IPS-NIHi11 (cell line): ENCODE data around the gene MED25.

ENCODE experiments used
- DNase-seq: peaks from one replicate; pipeline ENCODE4 v3.0.0; 2012; ENCODE audit warnings: mixed read lengths, low spot score

MED25 gene

DNA sequence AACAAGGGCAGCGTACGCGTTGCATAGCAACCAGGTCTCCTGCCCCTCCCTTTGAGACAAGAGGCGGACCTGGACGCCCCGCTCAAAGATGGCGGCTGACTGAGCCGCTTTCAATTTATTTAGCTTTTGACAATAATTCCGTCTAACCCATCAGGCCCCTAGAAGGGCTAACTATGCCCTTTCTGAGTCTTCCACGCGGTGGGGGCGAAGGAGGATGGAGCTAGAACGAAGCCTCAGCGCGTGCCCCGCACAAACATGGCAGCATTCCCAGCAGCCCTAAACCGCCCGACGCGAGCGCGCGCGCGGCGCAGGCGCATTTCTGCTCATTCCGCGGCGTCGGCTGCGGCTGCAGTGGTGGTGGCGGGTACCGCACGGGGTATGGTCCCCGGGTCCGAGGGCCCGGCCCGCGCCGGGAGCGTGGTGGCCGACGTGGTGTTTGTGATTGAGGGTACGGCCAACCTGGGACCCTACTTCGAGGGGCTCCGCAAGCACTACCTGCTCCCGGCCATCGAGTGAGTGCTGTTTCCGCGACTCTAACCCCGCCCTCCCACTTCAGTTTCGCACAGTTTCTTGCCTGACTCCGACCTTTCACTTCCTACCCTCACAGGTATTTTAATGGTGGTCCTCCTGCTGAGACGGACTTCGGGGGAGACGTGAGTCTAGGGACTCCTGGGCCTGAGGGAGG, at the start of gene MED25:
Gene MED25, plus strand, starts transcription at position 326 of the 685 bp plus-strand sequence. Its CDS starts 53 bp downstream, at position 379.
- DNase-seq = peak; percentile 96

DNA sequence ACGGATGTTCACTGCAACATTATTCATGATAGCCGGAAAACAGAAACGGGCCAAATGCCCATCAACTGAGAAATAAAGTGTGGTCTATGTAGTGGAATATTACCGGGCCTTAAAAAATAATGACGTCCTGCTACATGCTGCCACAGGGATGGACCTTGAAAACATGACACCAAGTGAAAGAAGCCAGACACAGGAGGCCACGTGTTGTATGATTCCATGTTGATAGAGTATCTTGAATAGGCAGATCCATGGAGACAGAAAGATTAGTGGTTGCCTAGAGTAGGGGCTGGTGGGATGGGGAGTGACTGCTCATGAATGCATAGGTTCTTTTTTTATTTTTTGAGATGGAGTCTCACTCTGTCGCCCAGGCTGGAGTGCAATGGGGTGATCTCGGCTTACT, 47.6 kb upstream of the MED25 start:
- no peak for DNase-seq

DNA sequence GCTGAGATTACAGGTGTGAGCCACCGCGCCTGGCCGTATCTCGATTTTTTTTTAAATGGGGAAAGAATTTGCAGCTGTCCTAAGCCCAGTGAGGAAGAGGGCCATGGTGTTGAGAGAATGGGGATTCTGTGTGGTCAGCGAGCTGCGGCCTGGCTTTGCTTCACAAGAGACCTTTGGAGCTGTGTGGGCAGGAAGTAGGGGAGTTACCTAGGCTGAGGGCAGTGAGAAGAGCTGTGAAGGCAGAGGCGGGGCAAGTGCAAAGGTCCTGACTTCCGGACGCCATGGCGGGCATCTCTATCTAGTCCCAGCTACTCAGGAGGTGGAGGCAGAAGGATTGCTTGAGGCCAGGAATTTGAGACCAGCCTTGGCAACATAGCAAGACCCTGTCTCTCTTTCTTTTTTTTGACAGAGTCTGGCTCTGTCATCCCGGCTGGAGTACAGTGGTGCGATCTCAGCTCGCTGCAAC, 46.4 kb upstream of the MED25 start:
- DNase-seq = no peak

DNA sequence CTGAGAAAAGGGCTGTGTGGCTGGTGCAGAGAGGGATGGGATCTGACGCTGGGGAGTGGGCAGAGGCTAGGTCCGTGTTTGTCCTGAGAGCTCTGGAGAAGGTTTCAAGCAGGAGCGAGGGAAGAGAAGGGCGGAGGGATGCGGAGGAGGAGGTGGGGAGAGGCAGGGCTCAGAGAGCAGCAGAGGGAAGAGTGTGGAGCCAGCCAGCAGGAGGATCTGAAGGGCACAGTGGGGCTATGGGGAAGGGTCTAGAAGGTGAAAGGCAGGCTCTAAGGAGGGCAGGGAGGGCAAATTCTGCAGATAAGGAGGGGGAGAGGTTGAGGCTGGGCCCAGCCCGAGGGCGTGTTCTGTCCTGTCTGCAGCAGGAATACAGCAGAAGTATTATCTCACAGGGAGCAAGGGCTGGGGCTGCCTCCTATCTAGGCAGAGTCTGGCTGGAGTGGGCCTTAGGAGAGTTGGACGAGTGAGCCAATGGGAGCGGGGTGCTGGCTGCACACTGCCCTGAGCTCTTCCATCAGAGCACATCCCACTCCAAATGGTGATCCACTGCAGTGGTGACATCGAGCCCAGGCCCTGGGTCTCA, 45.1 kb upstream of the MED25 start:
- DNase-seq = no peak

DNA sequence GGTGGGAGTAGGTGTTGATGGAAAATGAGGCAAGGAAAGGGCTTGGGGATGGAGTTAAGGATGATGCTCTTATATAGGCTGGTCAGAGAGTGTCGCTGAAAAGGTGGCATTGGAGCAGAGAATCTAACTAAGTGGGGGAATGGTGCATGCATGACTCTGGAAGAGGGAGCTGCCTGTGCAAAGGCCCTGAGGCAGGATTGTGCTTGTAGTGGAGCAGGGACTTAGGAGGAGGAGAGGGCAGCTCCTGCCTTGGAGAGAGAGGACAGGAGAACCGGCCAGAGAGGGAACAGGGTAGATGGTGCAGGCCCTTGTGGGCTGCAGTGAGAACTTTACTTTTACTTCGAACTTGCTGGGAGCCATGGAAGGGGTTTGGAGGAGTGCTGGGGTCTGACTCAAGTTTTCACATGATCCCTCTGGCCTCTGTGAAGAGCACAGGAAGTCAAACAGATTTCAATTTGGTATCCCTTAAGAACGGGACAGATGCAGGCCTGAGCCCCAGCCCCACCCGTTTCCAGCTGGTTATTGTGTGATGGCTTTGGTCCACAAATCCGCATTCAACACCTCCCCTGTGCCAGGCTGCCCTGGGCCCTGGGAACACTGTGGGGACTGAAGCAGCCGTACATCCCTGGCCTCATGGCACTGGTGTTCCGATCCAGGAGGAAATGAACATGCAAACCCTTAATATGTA, 44.3 kb upstream of the MED25 start:
- DNase-seq = no peak

DNA sequence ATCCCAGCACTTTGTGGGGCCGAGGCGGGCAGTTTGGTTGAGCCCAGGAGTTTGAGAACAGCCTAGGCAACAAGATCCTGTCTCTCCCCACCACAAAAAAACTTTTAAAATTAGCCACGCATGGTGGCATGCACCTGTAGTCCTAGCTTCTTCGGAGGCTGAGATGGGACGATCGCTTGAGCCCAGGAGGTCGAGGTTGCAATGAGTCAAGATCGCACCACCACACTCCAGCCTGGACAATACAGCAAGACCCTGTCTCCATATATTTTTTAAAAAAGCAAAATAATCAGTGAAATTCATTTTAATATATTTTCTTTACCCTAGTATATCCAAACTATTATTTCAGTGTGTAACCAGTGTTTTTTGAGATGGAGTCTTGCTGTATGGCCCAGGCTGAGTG, 43.1 kb upstream of the MED25 start:
- no peak for DNase-seq

DNA sequence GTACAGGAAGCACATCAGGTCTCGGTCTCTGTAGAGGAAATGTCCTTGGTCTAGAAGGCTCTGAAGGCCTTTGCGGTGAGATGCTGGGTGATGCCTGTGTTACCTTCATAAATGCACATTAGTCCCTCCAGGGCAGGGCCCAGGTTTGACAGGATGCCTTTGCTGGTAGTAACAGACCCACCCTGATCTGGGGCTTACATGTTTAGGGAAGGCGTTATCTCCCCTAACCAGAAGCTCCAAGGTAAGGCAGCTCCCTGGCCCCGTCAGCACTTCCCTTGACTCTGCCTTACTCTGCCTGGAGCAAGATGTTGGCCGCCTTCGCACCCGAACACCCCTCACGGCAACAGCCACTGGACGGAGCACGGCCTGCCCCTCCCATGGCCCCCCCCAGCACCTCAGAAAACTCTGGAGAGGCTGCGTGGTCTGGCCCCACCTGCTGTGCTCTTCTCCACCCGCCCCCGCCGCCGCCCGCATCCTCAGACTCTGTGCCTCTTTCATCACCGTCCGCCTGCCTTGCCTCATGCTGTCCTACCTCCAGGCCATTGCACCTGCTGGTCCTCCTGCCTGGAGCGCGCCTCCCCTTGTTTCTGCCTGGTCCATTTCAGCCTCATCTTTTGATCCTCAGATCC, 42.2 kb upstream of the MED25 start:
- DNase-seq = no peak

DNA sequence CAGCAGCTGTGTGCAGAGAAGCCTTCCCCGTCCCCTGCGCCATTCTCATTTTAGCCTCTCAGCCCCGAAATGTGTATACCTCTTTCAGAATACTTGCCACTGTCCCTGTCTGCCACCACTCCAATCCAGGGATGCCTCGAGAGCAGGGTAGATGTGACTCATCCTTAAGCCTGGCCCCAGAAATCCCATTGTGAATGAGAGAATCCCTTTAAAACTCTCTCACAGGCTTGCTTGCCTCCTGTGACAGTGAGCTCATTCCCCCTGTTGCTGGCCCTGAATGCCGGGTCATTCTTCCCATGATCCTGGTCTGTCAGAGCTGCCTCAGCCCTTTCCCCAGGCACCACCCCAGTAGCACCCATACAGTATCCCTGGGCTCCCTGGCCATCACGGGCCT, 41.7 kb upstream of the MED25 start:
- no peak for DNase-seq

DNA sequence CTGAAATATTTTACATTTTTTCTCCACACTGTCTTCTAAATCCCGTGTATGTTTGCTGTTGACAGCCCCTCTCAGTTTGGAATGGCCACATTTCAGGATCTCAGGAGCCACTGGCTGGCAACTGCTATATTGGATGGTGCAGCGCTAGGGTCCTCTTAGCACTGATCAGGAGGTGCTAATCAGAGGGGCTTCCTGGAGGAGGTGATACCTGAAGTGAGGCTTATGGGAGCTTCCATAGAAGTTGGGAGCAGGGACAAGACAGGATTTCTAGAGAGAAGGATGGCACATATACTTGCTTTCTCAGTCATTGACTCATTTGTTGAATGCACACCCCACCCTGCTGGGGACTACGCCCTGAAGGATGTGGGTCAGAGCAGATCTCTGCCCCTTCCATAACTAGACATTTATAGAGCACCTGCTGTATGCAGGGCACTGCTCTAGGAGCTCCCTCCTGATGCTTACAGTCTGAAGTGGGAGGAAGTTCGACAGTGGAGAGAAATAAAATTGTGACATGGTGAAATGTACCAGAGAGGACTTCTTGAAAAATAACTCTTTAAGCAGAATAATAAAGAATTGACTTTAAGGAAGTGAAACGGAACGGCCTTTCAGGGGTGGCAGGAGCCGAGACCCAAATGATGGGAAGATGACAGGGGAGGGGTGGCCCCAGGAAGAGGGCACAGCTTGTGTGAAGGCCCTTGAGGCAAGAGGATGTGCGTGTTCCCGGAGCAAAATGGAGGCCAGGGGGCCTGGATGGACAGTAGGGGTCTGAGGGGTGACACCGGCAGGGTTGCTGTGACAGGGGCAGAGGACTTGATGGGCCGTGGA, 38.1 kb upstream of the MED25 start:
- DNase-seq = peak; percentile 4

DNA sequence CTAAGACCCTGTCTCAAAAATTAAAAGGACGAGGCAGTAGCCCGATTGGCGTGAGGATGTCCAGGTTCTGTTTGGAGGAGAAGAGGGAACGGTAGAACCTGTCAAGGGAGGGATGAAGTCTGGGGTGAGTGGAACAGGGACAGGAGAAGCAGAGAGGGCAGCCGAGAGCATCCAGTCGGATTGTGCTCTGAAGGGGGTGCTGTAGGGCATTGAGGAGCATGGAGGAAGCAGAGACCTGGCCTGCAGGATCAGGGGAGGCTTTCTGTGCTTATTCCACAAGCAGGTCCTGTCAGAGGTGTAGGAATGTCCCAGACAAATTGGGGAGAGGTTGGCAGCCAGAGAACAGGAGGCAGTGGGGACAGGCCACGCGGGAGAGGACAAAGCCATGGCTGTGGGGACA, 37.2 kb upstream of the MED25 start:
- DNase-seq = peak; percentile 8

DNA sequence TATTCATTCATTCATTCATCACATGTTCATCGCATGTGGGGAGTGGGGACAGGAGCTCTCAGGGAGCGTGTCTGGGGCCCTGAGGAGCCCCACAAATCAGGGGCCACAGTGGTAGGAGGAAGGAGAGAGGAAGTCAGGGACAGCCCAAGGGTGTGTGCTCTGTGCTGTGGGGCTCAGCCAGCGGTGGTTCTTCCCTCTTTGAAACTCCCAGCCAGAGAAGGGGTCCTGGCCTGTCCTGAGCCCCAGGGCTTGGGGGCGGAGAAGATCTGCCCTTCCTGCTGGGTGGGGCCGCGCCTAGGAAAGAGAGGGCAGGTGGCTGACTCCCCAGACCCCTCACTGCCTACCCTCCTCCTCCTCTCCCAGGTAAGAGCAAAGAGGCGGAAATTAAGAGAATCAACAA, 36.7 kb upstream of the MED25 start:
- DNase-seq = no peak

DNA sequence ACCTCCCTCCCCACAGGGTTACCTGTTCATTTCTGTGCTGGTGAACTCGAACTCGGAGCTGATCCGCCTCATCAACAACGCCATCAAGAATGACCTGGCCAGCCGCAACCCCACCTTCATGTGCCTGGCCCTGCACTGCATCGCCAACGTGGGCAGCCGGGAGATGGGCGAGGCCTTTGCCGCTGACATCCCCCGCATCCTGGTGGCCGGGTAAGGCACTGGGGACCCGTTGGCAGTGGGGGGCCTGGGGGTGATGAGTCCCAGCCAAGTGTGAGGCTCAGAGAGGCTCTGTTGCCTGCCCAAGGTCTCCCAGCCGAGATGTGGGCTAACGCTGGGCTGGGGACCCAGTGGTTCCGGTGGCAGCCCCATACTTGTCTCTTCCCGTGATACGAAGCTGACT, 35.6 kb upstream of the MED25 start:
- DNase-seq = no peak

DNA sequence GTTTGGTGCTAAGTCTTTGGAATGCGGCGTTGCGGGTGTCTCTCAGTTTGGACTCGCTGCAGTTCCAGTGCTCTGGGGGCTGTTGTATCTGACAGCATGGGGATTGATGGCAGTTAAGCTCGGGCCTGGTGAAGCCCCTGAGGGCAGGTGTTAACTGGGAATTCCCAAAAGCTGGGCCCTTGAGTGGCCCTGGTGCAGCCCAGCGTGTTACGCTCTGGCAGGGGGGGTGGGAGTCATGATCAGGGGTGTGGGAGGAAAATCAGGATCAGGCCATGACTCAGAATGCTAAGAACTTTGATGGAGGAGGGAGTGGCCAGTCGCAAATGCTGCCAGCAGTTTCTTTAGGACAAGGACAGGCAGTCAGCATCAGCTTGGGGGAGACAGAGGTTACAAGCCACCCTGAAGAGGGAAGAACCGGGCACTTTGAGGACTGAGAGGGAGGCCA, 31.7 kb upstream of the MED25 start:
- DNase-seq = no peak

DNA sequence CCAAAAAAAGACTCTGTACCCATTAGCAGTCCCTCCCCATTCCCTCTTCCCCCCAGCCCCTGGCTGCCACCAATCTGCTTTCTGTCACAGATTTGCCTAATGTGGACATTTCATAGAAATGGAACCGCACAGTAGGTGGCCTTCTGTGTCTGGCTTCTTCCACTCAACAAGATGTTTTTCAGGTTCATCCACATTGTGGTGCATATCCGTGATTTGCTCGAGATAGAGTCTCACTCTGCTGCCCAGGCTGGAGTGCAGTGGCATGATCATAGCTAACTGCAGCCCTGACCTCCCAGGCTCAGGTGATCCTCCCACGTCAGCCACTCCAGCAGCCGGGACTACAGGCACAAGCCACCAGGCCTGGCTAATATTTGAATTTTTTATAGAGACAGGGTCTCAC, 30.3 kb upstream of the MED25 start:
- no peak for DNase-seq

DNA sequence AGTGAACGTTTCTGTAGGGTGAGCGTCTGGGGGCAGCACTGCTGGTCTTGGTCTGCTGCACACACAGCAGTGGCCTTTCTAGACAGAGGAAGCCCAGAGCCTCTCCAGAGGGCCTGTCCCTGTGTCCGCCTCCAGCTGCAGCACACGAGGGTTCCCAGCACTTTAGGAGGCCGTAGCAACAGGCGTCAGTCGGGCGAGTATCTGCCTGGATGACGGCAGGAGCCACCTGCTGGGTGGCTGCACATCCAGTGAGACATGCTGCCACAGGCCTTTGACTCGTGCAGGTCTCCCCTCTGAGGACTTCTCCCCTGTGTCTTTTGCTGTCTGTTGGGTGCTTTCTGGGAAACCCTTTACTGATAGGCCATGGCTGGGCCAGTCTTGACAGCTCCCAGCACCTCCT, 29.2 kb upstream of the MED25 start:
- DNase-seq = no peak

DNA sequence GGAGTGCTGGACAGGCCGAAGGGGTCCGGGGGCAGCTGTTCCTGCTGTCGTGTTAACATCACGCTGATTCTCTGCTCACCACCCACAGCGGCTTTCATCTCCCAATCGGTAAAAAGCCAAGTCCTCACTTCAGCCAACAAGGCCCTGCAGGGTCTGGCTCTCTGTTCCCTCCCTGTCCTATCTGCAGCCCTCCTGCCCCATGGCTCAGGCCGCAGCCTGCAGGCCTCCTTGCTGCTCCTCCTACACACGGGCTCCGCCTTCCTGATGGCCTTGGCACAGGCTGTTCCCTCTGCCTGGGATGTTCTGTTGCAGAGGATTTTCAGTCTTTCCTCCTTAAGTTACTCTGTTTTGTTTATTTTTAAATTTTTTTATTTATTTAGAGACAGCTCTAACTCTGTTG, 27.2 kb upstream of the MED25 start:
- no peak for DNase-seq

DNA sequence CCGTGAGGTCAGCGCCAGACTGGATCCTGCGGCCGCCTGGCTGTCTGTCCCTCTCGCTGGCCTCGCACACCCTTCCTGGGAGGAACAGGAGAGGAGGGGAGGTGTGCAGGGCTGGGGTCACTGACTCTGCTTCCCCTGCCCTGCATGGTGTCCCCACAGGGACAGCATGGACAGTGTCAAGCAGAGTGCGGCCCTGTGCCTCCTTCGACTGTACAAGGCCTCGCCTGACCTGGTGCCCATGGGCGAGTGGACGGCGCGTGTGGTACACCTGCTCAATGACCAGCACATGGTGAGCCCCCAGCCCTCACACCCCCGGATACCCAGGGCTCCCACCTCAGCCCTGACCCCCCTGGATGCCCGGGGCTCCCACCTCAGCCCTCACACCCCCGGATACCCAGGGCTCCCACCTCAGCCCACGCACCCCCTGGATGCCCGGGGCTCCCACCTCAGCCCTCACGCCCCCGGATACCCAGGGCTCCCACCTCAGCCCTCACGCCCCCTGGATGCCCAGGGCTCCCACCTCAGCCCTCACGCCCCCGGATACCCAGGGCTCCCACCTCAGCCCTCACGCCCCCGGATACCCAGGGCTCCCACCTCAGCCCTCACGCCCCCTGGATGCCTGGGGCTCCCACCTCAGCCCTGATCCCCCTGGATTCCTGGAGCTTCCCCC, 26.2 kb upstream of the MED25 start:
- no peak for DNase-seq

DNA sequence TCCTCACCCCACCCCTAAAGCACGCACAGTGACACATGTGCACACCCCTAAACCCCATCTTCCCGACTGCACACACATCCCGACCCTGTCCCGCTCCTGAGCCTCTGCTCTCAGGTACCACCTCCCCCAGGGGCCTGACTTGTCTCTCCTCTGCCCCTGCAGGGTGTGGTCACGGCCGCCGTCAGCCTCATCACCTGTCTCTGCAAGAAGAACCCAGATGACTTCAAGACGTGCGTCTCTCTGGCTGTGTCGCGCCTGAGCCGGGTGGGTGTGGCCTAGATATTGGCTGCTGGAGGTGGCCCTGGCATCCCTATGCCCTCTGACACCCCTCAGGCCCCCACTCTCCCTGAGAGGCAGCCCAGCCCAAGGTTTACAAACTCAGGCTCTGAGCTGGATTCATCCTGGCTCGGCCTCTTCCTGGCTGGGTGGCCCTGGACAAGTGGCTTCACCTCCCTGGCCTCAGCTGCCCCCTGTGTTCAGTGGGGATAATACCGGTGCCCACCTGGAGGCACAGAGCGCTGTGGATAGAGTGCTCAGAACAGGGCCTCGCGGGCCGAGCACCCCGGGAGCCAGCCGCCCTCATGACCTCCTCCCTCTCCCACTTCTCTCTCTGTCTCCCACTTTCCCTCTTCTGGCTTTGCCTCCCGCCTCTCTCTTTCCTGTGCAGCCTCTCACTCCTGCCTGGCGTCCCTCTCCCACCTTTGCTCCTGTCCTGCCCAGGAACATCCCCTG, 25.1 kb upstream of the MED25 start:
- no peak for DNase-seq

DNA sequence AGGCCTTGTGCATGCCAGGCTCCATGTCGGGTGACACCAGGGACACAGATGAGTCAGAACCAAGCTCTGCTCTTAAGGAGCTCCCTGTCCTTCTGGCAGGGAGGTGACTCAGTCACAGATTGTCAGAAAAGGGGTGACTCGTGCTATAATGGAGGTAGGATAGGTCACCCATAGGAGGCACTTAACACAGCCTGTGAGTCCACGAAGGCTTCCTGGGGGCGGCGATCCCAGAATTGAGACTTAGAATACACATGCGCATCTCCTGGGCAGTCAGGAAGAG, 24.6 kb upstream of the MED25 start:
- no peak for DNase-seq

DNA sequence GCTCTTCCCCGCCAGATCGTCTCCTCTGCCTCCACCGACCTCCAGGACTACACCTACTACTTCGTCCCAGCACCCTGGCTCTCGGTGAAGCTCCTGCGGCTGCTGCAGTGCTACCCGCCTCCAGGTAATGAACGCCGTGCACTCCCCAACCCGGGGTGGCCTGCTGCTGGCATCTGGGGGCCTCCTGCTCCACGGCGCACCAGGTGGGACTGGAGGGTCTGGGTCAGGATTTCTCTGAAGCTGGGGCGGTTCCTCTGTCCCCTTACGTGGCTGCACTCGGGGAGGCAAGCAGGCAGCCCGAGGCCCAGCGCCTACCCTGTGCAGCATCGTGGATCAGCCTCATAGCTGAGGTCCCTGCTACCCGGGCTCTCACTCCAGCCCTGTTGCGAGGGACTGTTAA, 22.5 kb upstream of the MED25 start:
- no peak for DNase-seq

DNA sequence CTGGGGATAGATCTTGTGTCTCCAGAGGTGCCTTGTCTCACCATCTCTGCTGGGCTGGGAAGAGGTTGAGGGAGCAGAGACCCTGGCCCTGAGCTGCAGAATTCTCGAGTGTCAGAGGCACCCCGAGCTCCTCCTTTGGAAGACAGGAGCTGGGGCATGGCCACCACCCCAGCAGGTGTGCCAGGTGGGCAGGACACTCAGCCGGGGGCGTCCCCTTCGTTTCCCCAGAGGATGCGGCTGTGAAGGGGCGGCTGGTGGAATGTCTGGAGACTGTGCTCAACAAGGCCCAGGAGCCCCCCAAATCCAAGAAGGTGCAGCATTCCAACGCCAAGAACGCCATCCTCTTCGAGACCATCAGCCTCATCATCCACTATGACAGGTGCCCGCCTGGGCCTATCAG, 19.5 kb upstream of the MED25 start:
- no peak for DNase-seq
